HG02938 (cell line): ENCODE results near the gene PARP4.
"Not testable (repeated sequence)": the region's sequence is repeated elsewhere in the genome, so short reads cannot be mapped to it uniquely, and the experiment has no call there.

ENCODE experiments used
- ATAC-seq: cut with Tn5 transposase; IDR thresholded peaks from one replicate; pipeline ENCODE4 v1.9.1; 2021; ENCODE audit warnings: mild to moderate bottlenecking, moderate library complexity; ENCODE audit not compliant: unreplicated experiment

The PARP4 gene

DNA sequence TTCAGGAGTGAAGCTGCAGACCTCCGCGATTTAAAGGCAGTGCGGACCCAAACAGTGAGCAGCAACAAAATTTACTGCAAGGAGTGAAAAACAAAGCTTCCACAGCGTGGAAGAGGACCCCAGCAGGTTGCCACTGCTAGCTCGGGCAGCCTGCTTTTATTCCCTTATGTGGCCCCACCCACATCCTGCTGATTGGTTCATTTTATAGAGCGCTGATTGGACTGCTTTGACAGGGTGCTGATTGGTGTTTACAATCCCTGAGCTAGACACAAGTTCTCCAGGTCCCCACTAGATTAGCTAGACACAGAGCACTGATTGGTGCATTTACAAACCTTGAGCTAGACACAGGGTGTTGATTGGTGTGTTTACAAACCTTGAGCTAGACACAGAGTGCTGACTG lies 6.3 kb downstream of the PARP4 start:
- not testable (repeated sequence) for ATAC-seq

DNA sequence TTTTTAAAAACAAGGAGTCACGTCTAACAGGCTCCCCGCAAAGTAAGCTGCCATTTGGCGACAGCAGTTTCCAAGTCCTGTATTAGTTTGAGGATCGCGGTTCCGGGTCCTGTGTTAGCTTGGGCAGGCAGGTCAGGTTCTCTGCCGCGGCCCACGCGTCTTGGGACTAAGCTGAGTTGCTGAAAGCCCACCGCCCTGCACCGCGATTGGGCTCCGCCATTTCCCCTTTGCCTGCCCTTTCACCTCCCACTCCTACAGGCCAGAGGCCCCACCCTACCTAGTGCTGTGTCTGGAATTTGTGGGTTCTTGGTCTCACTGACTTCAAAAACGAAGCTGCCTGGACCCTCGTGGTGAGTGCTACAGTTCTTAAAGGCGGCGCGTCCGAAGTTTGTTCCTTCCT lies 6.8 kb downstream of the PARP4 start:
- ATAC-seq: no peak

DNA sequence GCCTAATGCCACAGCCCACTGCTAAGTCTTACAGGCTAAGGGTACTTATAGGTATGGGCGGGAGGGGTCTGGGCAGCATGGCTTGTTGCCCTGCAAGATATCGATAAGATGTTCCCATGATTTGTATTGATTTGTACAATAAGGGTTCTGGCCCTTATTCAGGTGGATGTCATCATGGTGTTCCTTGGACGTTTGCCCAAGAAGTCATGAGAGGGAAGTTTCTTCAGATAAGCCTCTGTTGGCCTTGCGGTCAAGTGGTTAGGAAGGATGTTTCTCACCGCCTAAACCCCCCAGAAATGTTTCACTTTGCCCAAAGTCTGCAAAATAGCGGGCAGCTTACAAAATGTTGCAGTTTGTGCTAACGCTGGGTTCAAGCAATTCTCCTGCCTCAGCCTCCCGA lies 7.3 kb downstream of the PARP4 start:
- ATAC-seq: no peak

DNA sequence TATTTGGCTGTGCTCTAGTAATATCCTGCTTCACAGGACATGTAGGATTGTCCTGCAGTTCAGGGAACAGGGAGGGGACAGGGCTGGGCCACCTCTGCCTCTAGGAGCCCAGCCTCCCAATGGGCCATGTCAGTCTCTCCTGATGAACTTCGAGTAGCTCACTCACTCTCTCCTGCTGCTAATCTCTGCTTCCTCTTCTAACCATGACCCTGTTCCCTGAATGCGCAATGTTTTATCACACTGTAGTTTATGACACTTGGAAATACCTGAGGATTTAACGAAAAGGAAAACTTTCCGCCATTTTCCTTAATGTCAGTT lies 9.2 kb downstream of the PARP4 start:
- ATAC-seq: no peak

DNA sequence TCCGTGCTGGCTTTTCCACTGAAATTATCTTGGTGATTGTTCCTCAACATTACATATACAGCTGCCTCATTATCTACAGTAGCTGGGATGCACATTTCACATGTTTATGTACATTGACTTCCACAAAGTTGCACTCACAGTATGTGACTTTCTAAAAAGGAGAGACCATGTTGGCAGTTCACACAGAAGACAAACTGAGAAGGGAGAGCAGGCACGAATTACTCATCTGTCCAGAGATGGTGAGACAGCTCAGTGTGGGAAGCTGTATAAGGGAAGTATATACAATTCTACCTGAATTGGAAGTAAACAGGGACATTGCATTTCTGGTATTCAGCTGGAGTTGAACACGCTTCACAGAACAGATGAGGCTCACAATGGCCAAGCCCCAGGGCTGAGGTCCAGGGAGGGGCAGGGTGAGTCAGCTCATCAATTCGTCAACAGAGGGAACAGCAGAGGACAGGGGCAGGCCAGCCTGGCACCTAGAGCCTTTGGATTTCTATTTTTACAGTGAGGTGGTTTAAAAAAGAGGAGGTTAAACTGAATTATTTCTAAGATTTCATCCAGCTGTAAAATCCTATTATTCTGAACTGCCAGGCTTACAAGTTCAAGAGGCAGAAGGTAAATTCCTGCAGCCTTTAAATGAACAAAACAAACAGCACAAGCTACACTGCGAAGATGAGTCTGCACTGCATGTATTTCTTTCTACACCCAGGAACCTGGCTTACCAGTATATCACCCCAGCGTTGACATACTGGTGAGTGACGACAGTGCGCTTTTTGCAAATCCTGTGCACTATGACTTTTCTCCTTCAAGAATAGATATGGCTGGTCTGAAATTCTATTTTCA lies 9.8 kb downstream of the PARP4 start:
- no peak for ATAC-seq

DNA sequence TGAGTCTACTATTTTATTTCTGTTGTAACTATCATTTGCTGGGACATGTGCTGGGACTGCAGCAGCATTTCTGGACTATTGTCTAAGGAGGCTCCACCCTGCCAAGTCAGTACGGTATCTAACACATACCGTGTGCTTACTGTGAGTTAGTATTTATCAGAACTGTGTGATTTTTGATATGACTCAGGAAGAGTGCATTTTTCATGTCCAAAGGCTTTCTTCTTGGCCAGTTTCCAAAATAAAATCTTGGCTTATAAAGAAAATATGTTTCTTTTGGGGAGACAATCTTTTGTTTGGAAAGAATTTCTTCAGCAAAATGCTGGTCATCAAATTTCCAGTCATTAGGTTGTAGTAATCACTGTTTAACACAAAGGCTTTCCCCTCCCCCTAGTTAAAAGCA lies 11.6 kb downstream of the PARP4 start:
- ATAC-seq: no peak

DNA sequence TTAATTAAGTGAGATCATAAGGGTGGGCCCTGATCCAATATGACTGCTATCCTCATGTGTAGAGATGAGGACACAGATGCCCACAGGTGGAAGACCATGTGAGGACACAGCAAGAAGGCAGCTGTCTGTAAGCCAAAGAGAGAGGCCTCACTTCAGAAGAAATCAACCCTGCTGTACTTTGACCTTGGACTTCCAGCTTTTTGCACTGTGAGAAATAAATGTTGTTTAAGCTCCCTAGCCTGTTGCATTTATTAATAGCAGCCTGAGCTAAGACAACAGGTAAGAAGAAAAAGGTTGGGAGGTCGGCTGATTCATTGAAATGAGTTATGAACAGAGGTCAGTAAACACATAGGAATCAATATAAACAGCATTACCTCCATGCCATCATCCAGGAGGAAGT lies 14.8 kb downstream of the PARP4 start:
- ATAC-seq: no peak

DNA sequence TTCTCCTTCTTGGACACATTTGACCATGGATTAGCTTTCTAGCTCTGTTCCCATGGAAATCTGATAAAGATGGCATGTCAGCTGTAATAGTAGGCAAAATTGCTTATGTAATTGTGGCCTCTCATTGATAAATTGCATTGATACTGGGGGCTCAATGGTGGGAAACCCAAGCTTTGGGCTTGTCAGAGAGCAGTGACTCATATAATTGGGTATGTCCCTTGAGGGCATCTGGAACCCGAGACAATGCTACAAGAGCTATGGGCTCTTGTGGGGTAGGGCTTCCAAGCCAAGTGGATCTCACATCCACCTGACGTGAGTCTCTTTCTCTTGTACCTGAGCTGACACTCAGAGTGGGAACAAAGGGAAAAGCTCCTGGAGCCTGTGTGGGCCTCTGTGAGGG lies 16.3 kb downstream of the PARP4 start:
- not testable (repeated sequence) for ATAC-seq

DNA sequence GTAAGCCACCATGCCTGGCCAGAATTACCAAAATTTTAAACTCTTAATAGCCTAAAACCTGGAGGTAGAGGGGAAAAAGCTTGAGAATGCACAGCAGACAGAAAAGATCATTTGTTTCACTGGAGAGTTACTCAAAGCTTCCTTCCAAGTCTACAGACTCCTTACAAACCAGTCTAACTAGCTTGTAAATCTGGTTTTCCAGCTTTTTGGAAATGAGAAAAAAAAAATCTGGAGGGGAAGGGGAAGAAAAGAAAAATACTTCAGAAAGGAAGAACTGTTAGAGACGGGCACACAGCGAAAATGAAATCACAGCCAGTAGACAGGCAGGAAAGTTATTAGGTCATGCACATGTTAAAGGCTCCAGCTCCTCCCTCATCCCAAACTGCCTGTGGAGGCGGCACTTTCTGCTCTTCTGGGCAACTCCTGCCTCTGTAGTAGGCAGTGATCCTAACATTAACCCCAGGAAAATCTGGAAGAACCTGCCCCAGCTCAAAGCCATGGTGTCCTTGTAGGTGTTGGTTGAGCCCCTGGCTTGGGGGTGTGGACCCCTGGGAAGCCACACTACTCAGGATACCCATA lies 17.3 kb downstream of the PARP4 start:
- ATAC-seq: no peak

DNA sequence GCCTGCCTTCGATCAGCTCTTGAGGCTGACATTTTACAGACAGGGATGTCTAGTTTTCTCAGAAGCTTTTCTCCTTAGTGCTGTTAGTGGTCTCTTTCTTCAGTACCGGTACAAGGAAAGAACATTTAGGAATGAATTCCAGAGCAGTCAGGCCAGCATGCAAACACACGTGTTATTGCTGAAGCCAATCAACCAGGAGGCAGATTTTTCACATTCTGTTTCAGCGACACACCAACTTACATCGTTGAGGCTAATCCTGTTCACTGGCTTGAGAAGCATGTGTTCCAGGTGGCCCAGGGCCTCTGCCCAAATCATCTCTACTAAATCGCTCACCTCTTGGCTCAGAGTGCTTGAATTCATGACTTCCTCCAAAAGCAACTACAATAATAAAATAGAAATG lies 19.2 kb downstream of the PARP4 start:
- no peak for ATAC-seq

DNA sequence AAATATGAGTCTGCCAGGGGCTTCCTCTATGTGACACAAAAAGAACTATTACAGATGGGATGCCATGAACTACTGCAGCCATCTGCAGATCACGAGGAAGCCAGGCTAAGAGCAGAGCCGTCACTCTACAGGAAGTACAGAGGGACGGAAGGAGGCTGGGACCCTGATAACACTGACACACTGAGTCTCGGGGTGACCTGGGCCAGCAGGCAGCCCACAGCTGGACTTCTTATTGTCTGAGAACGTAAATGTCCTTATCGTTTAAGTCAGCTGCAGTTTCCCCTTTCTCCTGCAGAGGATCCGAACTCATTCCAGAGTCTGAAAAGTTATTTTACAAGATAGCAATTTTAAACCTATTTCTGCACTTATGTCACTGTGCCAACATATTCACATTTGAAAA lies 20.7 kb downstream of the PARP4 start:
- ATAC-seq: no peak

DNA sequence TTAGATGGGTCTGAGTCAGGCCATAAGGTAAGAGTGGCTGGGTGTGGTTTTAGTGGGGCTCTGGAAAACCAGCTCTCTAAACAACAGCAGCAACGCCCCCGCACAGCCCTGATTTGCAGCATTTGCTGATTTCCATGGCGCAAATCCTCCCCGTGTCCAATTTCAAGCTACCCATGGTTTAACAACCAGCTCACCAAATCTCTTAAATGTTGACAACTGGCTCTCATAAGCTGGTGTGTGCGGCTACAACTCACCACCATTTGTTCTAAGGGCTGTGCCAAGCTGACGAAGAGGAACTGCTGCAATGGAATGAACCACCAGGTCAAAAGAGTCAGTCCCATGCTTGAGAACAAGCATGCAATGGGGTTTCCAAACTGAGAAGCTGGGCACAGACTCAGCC lies 22.9 kb downstream of the PARP4 start:
- no peak for ATAC-seq

DNA sequence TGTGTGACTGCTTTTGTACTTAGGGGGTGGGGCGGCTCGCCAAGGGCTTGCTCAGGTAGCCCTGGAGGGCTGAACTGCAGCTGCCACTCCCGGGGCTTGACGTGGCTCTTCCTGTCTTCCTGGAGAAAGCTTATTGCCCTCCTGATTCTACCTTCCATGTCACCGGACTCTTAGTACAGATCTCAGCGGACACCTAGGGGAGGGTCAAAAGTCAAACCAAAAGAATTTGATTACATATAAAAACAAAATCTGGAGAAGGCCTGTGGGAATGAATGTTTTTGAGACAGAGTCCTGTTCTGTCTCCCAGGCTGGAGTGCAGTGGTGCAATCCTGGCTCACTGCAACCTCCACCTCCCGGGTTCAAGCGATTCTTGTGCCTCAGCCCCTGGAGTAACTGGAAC lies 24.5 kb downstream of the PARP4 start:
- ATAC-seq: not testable (repeated sequence)

DNA sequence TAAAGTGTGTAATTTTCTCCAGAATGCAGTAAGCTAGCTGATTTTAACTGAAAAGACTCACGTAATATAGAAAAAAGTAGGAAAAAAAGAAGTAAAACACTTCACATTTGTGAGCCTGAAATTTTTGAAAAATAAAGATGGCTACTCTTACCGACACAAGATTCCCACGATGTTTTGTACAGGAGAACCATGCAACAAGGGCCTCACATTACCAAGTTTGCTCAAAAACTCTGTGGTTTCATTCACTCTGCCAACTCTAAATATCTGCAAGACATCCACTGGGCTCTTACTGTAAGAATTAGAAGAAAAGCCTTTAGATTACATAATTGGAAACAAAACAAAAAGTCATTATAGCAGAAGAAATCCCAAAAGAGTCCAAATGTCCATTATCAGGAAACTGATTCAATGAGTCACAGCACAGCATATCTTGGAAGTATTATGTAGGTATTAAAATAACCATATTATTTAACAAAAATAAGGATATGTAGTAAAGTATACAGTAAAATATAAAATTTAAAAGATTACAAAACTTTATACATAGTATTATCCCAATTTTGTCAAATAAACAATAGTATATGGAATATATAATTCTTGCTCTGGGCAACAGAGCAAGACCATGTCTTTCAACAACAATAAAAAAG lies 26.4 kb downstream of the PARP4 start:
- not testable (repeated sequence) for ATAC-seq

DNA sequence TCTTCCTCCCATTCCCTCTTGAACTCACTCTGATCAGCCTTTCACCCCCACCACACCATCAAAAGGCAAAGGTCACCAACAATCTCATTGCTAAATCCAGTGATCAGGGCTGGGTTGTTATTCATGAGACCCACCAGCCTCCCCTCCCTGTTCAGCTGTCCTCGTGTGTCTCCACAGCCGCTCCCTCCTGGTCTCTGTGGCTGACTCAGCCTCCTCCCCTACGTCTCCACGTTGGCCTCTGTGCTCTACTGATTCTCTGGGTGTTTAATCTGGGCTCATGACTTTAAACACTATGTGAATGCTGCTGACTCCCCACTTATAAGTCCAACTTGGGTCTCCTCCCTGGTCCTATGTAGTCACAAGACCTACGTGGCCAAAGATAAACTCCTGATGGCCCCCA lies 38.9 kb downstream of the PARP4 start:
- ATAC-seq: no peak

DNA sequence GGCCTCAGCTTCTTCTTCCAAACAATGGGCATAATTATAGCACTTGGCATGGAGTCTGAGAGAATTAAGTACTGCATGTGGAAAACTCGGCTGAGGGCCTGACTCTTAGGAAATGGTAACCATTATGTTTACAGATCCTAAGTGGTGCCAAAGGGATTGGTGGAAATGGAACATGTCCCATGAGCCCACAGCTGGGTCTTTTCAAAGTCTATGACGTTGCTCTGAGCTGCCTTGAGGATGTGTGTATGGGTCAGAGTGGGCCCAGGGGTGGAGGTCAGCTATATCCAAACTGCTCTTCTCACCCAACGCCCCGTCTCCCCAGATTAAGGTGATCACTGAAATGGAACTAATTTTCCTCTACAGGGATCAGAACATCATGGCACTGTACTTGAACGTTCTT lies 40.4 kb downstream of the PARP4 start:
- ATAC-seq: not testable (repeated sequence)

DNA sequence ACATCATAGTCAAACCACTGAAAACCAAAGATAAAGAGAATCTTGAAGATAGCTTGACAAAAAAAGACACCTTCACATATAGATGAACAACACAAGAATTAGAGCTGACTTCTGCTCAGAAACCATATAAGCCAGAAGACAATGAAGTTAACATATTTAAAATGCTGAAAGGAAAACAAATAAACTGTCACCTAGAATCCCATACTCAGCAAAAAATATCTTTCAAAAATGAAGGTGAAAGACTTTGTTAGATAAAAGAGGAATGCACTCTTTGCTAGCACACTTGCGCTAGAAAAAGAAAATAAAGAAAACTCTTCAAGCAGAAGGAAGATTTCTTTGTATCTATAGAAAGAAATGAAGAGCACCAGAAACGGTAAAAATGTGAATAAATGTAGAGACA lies 49.5 kb downstream of the PARP4 start:
- ATAC-seq: no peak

DNA sequence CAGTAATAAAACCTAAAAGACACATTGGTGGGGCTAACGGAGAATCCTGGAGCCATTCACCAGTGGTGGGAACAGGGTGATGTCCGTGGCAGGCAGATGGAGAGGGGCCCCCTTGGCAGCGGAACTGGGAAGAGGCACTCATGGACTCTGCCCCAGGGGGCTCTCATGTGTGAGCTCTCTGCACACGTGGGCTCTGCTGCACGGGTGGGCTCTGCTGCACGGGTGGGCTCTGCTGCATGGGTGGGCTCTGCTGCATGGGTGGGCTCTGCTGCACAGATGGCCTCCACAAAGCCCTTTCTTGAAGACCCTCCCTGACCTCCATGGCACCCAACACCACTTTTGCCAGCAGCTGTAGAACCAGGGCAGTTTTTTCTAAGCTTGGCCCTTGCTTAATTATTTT lies 52.3 kb downstream of the PARP4 start:
- no peak for ATAC-seq

DNA sequence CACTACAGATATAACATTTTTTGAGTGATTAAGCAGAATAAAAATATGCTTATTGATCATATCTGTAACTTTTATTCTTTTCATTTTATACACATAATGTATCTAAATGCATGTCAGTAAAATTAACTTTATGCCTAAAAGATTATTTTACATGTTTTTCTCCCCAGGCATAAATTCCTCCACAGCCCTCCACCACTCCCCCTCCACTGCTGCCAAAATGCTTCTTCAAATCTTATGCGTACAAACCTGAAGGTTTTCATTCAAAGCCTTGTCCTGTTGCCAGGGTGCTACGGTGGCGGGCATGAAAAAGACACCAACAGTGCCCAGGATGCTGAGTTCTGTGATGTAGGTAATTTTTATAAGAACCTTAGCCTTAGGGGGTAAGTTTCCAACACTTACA lies 52.9 kb downstream of the PARP4 start:
- ATAC-seq: no peak

DNA sequence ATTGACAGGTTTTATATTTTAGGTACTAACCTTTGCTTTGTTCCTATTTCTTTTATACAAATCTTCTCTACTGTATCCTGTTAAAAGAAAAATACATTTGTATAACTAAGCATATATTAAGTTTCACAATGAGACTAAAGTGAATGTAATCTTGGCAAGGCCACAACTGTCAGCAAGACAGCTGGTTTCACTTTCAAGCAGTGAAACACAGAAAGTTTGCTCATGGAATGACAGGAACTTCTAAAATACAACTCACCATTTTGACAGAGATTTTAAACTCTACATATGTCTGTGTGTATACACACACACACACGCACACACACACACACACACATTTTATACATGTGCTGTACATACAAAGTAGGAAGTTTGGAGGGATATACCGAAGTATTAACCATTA lies 53.3 kb downstream of the PARP4 start:
- ATAC-seq: no peak

DNA sequence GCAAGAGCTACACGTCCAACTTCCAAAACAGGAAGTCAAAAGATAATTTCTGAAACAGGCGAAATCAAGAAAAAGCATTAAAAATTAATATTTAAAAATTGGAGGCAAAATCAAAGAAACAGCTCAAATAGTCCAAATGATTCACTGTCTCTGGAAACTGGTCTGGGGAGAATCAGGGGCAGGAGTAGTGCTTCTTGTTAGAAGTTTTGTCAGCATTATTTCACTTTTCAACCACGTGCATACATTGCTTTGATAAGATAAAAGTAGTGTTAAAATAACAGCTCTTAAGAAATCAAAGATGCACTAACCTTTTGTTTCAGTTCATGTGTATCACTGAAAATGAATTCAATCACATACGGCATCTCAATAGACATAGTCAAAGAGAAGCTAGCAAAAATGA lies 53.8 kb downstream of the PARP4 start:
- ATAC-seq: no peak

DNA sequence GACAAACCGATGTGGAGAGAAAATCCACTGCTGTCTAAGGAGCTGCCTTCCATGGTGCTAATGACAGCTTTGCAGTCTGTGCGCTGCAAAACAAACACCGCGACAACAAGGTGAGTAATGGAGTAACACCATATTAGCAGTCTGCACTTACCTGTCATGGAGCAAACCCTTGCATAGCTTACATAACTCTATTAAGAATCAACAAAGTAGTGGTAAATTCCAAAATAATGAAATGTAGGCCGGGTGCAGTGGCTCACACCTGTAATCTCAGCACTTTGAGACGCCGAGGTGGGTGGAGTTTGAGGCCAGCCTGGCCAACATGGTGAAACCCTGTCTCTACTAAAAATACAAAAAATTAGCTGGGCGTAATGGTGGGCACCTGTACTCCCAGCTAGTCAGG lies 56.2 kb downstream of the PARP4 start:
- ATAC-seq: no peak
